ENCODE results near the gene CKLF.
"Not testable (repeated sequence)": the region's sequence is repeated elsewhere in the genome, so short reads cannot be mapped to it uniquely, and the experiment has no call there.

The CKLF gene

GRCh38 chr16:66552286-66553177 lies at the start of gene CKLF:
CKLF (plus strand) TSS chr16:66552576; CDS start chr16:66552716, 140 bp downstream.
- peak; percentile 92 for DNase-seq (ENCODE audit: low read depth)

GRCh38 chr16:66503030-66503429 lies 49.3 kb upstream of the CKLF start:
- DNase-seq (ENCODE audit: low read depth), result no peak

GRCh38 chr16:66503612-66504011 lies 48.8 kb upstream of the CKLF start:
- DNase-seq (ENCODE audit: low read depth), result no peak

- DNase-seq (ENCODE audit: low read depth), result no peak
These were observed 44.6 kb upstream of the CKLF start for GRCh38 chr16:66507731-66508239.

- no peak for DNase-seq (ENCODE audit: low read depth)
These were observed 44.0 kb upstream of the CKLF start for GRCh38 chr16:66508248-66508913.

- no peak for DNase-seq (ENCODE audit: low read depth)
These were observed 43.4 kb upstream of the CKLF start for GRCh38 chr16:66508914-66509496.

- no peak for DNase-seq (ENCODE audit: low read depth)
These were observed 42.8 kb upstream of the CKLF start for GRCh38 chr16:66509576-66509975.

GRCh38 chr16:66510298-66510697 lies 42.1 kb upstream of the CKLF start:
- DNase-seq (ENCODE audit: low read depth), result no peak

- no peak for DNase-seq (ENCODE audit: low read depth)
These were observed 41.4 kb upstream of the CKLF start for GRCh38 chr16:66510711-66511601.

- no peak for DNase-seq (ENCODE audit: low read depth)
These were observed 40.6 kb upstream of the CKLF start for GRCh38 chr16:66511602-66512271.

GRCh38 chr16:66512272-66513110 lies 39.9 kb upstream of the CKLF start:
- DNase-seq (ENCODE audit: low read depth), result no peak

- DNase-seq (ENCODE audit: low read depth), result no peak
These were observed 39.2 kb upstream of the CKLF start for GRCh38 chr16:66513111-66513723.

- DNase-seq (ENCODE audit: low read depth), result not testable (repeated sequence)
These were observed 38.0 kb upstream of the CKLF start for GRCh38 chr16:66514391-66514790.

GRCh38 chr16:66514980-66515595 lies 37.3 kb upstream of the CKLF start:
- not testable (repeated sequence) for DNase-seq (ENCODE audit: low read depth)

GRCh38 chr16:66515596-66516508 lies 36.5 kb upstream of the CKLF start:
- DNase-seq (ENCODE audit: low read depth), result no peak

- DNase-seq (ENCODE audit: low read depth), result no peak
These were observed 35.9 kb upstream of the CKLF start for GRCh38 chr16:66516509-66516807.

GRCh38 chr16:66516808-66517585 lies 35.4 kb upstream of the CKLF start:
- peak; percentile 73 for DNase-seq (ENCODE audit: low read depth)

Measured in activated T-cell treated with anti-CD3 and anti-CD28 coated beads for 48 hours (primary cell).